ENCODE data around the gene RAMP3. TPM values are rescaled to one million over a fixed set of nuclear protein-coding genes. Genes with fewer than 3 reads are reported as not detected.

RAMP3 gene
- polyA plus RNA-seq, 1 experiment = not detected

GRCh38 chr7:45155941-45156340, 1.6 kb upstream of the RAMP3 start:
- DNase-seq (ENCODE audit: low read depth) = no peak
- ChIA-PET CTCF (interaction anchor here (6.2 kb wide), 1 partner anchor 104 kb away, joined by 74 read pairs; no protein-coding TSS in a partner anchor), POLR2A (no interaction called here)
- H3K4me3 ChIP-seq (ENCODE audit: low read depth, low read length) = no peak overlapping the region
- H3K36me3 ChIP-seq (ENCODE audit: control insufficient read depth, insufficient read depth, low read length) = no peaks in the 10 kb centered on the region
- peaks cover 15% of the 10 kb centered on the region for H3K27me3 ChIP-seq (ENCODE audit: control insufficient read depth, insufficient read depth, low read length)
- TF ChIP-seq CTCF (IDR thresholded peaks at IDR 0.05; ENCODE audit: insufficient read depth, low read depth, low read length) = no peak

- Histone ChIP-seq H3K36me3 (ENCODE audit: control insufficient read depth, insufficient read depth, low read length) (no peaks in the 10 kb centered on the region), H3K27me3 (ENCODE audit: control insufficient read depth, insufficient read depth, low read length) (peaks cover 11% of the 10 kb centered on the region), H3K4me3 (ENCODE audit: low read depth, low read length) (no peak overlapping the region)
- ChIA-PET CTCF (interaction anchor here (1.5 to 6.2 kb wide), 4 partner anchors 103 to 107 kb away, joined by 4 to 74 read pairs (median 10); no protein-coding TSS in a partner anchor), POLR2A (no interaction called here)
- DNase-seq (ENCODE audit: low read depth) = no peak
- no peak for TF ChIP-seq CTCF (IDR thresholded peaks at IDR 0.05; ENCODE audit: insufficient read depth, low read depth, low read length)
Observed at GRCh38 chr7:45156516-45157272, 897 bp upstream of the RAMP3 start.

- TF ChIP-seq CTCF (IDR thresholded peaks at IDR 0.05; ENCODE audit: insufficient read depth, low read depth, low read length) = no peak
- Histone ChIP-seq H3K4me3 (ENCODE audit: low read depth, low read length) (no peak overlapping the region), H3K27me3 (ENCODE audit: control insufficient read depth, insufficient read depth, low read length) (peaks cover 11% of the 10 kb centered on the region), H3K36me3 (ENCODE audit: control insufficient read depth, insufficient read depth, low read length) (no peaks in the 10 kb centered on the region)
- no peak for DNase-seq (ENCODE audit: low read depth)
- ChIA-PET POLR2A (no interaction called here), CTCF (interaction anchor here (1.5 to 2.9 kb wide), 3 partner anchors 102 to 106 kb away, joined by 4 to 10 read pairs (median 9); no protein-coding TSS in a partner anchor)
Observed at GRCh38 chr7:45157286-45157652, 322 bp upstream of the RAMP3 start.

- CTCF ChIA-PET = interaction anchor here (1.5 to 2.9 kb wide), 3 partner anchors 101 to 105 kb away, joined by 4 to 10 read pairs (median 9); no protein-coding TSS in a partner anchor
Observed at GRCh38 chr7:45158471-45158870, 880 bp downstream of the RAMP3 start.

More at GRCh38 chr7:45158471-45158870, 880 bp downstream of the RAMP3 start:
- no peak for DNase-seq (ENCODE audit: low read depth)
- POLR2A ChIA-PET = no interaction called here
- Histone ChIP-seq H3K4me3 (ENCODE audit: low read depth, low read length) (no peak overlapping the region), H3K36me3 (ENCODE audit: control insufficient read depth, insufficient read depth, low read length) (no peaks in the 10 kb centered on the region), H3K27me3 (ENCODE audit: control insufficient read depth, insufficient read depth, low read length) (peaks cover 11% of the 10 kb centered on the region)
- TF ChIP-seq CTCF (IDR thresholded peaks at IDR 0.05; ENCODE audit: insufficient read depth, low read depth, low read length) = no peak
